Natural killer cell (primary cell): Measurements from ENCODE around the gene FARS2. TPM values are rescaled to one million over a fixed set of nuclear protein-coding genes. Genes with fewer than 3 reads are reported as not detected.

Source experiments
- ATAC-seq, 3 donors: fragments of 150-1000 bp in 2 of 3; fragments of 200-7000 bp in 1 of 3; cut with Tn5 transposase; 1 replicate in 1 of 3; 2 replicates in 2 of 3; pipeline ENCODE4 v1.10.0; 2021; ENCODE audit warnings: mild to moderate bottlenecking in 2 of 3, moderate library complexity in 2 of 3
- DNase-seq, 2 donors: peaks; one replicate each; pipeline versions ENCODE4 v3.0.0 to v3.0.0-alpha.2; 2013 to 2021; ENCODE audit warnings: mixed read lengths in 1 of 2
- H3K27ac ChIP-seq: one replicate; pipeline ENCODE4 v1.5.1; 2013; ENCODE audit warnings: mild to moderate bottlenecking, low read length
- H3K27me3 ChIP-seq: one replicate; pipeline ENCODE4 v1.6.1; 2013; ENCODE audit warnings: low read length; ENCODE audit not compliant: control insufficient read depth, insufficient read depth
- H3K36me3 ChIP-seq: one replicate; pipeline ENCODE4 v1.6.1; 2013; ENCODE audit warnings: low read length; ENCODE audit not compliant: control insufficient read depth, insufficient read depth
- H3K4me1 ChIP-seq: one replicate; pipeline ENCODE4 v1.6.1; 2013; ENCODE audit warnings: low read length; ENCODE audit not compliant: control insufficient read depth, insufficient read depth
- H3K4me3 ChIP-seq: one replicate; pipeline ENCODE4 v1.5.1; 2013; ENCODE audit warnings: low read length
- H3K9me3 ChIP-seq: one replicate; pipeline ENCODE4 v1.6.1; 2013; ENCODE audit warnings: low read length; ENCODE audit not compliant: control insufficient read depth, insufficient read depth
- H3K27ac Mint-ChIP-seq, 2 donors: one replicate each; pipeline ENCODE4 v1.8.0; 2022; ENCODE audit warnings: mild to moderate bottlenecking in 2 of 2, mixed read lengths in 2 of 2, moderate library complexity in 1 of 2
- H3K27me3 Mint-ChIP-seq, 2 donors: one replicate each; pipeline ENCODE4 v1.8.0; 2022; ENCODE audit warnings: low read depth in 2 of 2, mixed read lengths in 2 of 2
- H3K36me3 Mint-ChIP-seq: one replicate; pipeline ENCODE4 v1.8.0; 2022; ENCODE audit warnings: mixed read lengths
- H3K4me1 Mint-ChIP-seq, 2 donors: one replicate each; pipeline ENCODE4 v1.8.0; 2022; ENCODE audit warnings: mixed read lengths in 2 of 2
- H3K4me3 Mint-ChIP-seq: one replicate; pipeline ENCODE4 v1.8.0; 2022; ENCODE audit warnings: mild to moderate bottlenecking, moderate library complexity, mixed read lengths
- H3K9me3 Mint-ChIP-seq, 2 donors: one replicate each; pipeline ENCODE4 v1.8.0; 2022; ENCODE audit warnings: mixed read lengths in 2 of 2
- CTCF ChIP-seq: fragments of 200-600 bp; IDR thresholded peaks from one replicate; pipeline ENCODE4 v1.8.0; 2022; ENCODE audit warnings: antibody characterized with exemption
- WGBS: methylation state at CpG from one replicate; pipeline ENCODE4 v1.1.7; 2013; ENCODE audit warnings: missing lambda C conversion rate; ENCODE audit not compliant: insufficient coverage; 5-methylcytosine and 5-hydroxymethylcytosine counted together
- intact Hi-C: fragments of 100-400 bp; cut with micrococcal nuclease; formaldehyde crosslinking; loops from one replicate; pipeline ENCODE4 v1.14.2; 2022
- total RNA-seq, 4 donors: library from RNA; stranded (reverse); fragments of 120-200 nt in 1 of 4; gene quantifications; one replicate each; pipeline versions ENCODE4 v1.2.3 to v1.2.4, GENCODE V29; 2013 to 2022

FARS2 gene
- total RNA-seq, 3 donors from 2014 or later (not counting 1 experiment from before 2014, with no cell fraction given): 15.3 to 24.8 (median 22.7) TPM

- H3K36me3 Mint-ChIP-seq: no peaks in the 10 kb centered on the region
- no peaks in the 10 kb centered on the region for H3K27me3 Mint-ChIP-seq
- no peak overlapping the region for H3K4me3 Mint-ChIP-seq
- WGBS: 100% methylated on average over 2 of the region's 2 CpGs
- Histone ChIP-seq H3K4me3 (no peak overlapping the region), H3K4me1 (no peaks in the 10 kb centered on the region), H3K36me3 (no peaks in the 10 kb centered on the region), H3K9me3 (no peaks in the 10 kb centered on the region), H3K27ac (no peak overlapping the region), H3K27me3 (no peaks in the 10 kb centered on the region)
- H3K27ac Mint-ChIP-seq: no peak overlapping the region
- peaks cover 32 to 36% of the 10 kb centered on the region in 2 donors for H3K4me1 Mint-ChIP-seq
- no peak for TF ChIP-seq CTCF
- intact Hi-C loops: no loop called here
- no peaks in the 10 kb centered on the region for H3K9me3 Mint-ChIP-seq
- DNase-seq (no peak), ATAC-seq (no peak)
Measured at GRCh38 chr6:5745081-5745480, 483.8 kb downstream of the FARS2 start.

- TF ChIP-seq CTCF: no peak
- Mint-ChIP-seq H3K4me1 (peaks cover 32 to 41% of the 10 kb centered on the region in 2 donors), H3K4me3 (no peak overlapping the region), H3K27ac (no peak overlapping the region), H3K36me3 (no peaks in the 10 kb centered on the region), H3K27me3 (no peaks in the 10 kb centered on the region), H3K9me3 (peaks cover 0 to 2% of the 10 kb centered on the region in 2 donors)
- intact Hi-C loops: no loop called here
- no peak for ATAC-seq
- Histone ChIP-seq H3K4me3 (no peak overlapping the region), H3K9me3 (no peaks in the 10 kb centered on the region), H3K36me3 (no peaks in the 10 kb centered on the region), H3K27ac (no peak overlapping the region), H3K27me3 (no peaks in the 10 kb centered on the region), H3K4me1 (no peaks in the 10 kb centered on the region)
- 95% methylated on average over 12 of the region's 12 CpGs for WGBS
- DNase-seq: peak in 1 of 2 donors; percentile 8
Measured at GRCh38 chr6:5746053-5746758, 484.9 kb downstream of the FARS2 start.

- Histone ChIP-seq H3K4me3 (no peak overlapping the region), H3K36me3 (no peaks in the 10 kb centered on the region), H3K27me3 (no peaks in the 10 kb centered on the region), H3K4me1 (no peaks in the 10 kb centered on the region), H3K9me3 (no peaks in the 10 kb centered on the region), H3K27ac (no peak overlapping the region)
- TF ChIP-seq CTCF: no peak
- H3K27me3 Mint-ChIP-seq: no peaks in the 10 kb centered on the region
- 96% methylated on average over 3 of the region's 3 CpGs for WGBS
- H3K4me1 Mint-ChIP-seq: peaks cover 32 to 41% of the 10 kb centered on the region in 2 donors
- H3K9me3 Mint-ChIP-seq: peaks cover 0 to 2% of the 10 kb centered on the region in 2 donors
- intact Hi-C loops: no loop called here
- H3K36me3 Mint-ChIP-seq: no peaks in the 10 kb centered on the region
- H3K4me3 Mint-ChIP-seq: no peak overlapping the region
- no peak overlapping the region for H3K27ac Mint-ChIP-seq
- DNase-seq: no peak
- no peak for ATAC-seq
Measured at GRCh38 chr6:5746759-5747130, 485.4 kb downstream of the FARS2 start.

GRCh38 chr6:5747379-5747778 is 486.1 kb downstream of the FARS2 start:
- H3K36me3 Mint-ChIP-seq: no peaks in the 10 kb centered on the region
- intact Hi-C loops: no loop called here
- H3K27ac ChIP-seq: no peak overlapping the region
- H3K9me3 Mint-ChIP-seq: peaks cover 0 to 2% of the 10 kb centered on the region in 2 donors
- H3K27me3 Mint-ChIP-seq: no peaks in the 10 kb centered on the region
- H3K9me3 ChIP-seq: no peaks in the 10 kb centered on the region
- no peaks in the 10 kb centered on the region for H3K36me3 ChIP-seq
- DNase-seq (no peak), ATAC-seq (no peak)
- no peak overlapping the region for H3K4me3 ChIP-seq
- 93% methylated on average over 2 of the region's 2 CpGs for WGBS
- H3K4me1 ChIP-seq: no peaks in the 10 kb centered on the region
- H3K27me3 ChIP-seq: no peaks in the 10 kb centered on the region
- TF ChIP-seq CTCF: no peak
- H3K4me3 Mint-ChIP-seq: no peak overlapping the region
- H3K4me1 Mint-ChIP-seq: peaks cover 32 to 41% of the 10 kb centered on the region in 2 donors
- H3K27ac Mint-ChIP-seq: no peak overlapping the region
